GM23248 (cell line): Measurements from ENCODE around the gene INHA.

Source experiments
- EZH2 ChIP-seq: fragments of 200-600 bp; sonication (generic); IDR thresholded peaks from 2 replicates; pipeline ENCODE4 v1.6.1; 2018; ENCODE audit warnings: antibody characterized with exemption, mild to moderate bottlenecking; ENCODE audit not compliant: insufficient read depth, poor library complexity, severe bottlenecking
- EZH2phosphoT487 ChIP-seq: fragments of 200-600 bp; sonication (generic); IDR thresholded peaks from 2 replicates; pipeline ENCODE4 v1.6.1; 2018; ENCODE audit warnings: antibody characterized with exemption, moderate library complexity, mild to moderate bottlenecking, low read depth; ENCODE audit not compliant: insufficient read depth

DNA sequence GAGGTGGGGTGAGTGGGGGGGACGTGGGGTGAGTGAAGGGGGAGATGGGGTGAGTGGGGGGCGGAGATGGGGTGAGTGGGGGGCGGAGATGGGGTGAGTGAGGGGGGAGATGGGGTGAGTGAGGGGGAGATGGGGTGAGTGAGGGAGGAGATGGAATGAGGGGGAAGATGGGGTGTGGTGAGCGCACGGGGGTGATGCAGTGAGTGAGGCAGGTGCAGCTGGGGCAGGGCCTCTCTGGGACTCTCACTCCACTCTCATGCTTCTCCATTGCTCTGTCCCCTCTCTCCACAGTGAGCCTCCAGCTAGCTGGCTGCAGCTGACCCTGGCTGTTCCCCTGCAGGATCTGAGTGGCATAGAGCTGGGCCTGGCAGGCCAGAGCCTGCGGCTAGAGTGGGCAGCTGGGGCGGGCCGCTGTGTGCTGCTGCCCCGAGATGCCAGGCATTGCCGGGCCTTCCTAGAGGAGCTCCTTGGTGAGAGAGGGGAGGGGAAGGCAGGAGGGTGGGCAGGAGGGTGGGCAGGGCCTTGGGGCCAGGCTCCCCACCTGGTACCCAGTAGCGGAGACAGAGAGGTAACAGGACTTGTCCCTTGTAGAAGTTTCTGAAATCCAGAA, 41.5 kb downstream of the INHA start:
- no peak for TF ChIP-seq EZH2phosphoT487
- TF ChIP-seq EZH2, result no peak
